Measurements from ENCODE around the gene SP1. TPM values are rescaled to one million over a fixed set of nuclear protein-coding genes. Genes with fewer than 3 reads are reported as not detected.
A peak's percentile ranks its signal among the peaks of the same experiment; 100 is the strongest.
"Not testable (repeated sequence)": the region's sequence is repeated elsewhere in the genome, so short reads cannot be mapped to it uniquely, and the experiment has no call there.

Gene SP1
- total and polyA plus RNA-seq, 8 donors, result 8.4 to 48.4 (median 30.6) TPM

DNA sequence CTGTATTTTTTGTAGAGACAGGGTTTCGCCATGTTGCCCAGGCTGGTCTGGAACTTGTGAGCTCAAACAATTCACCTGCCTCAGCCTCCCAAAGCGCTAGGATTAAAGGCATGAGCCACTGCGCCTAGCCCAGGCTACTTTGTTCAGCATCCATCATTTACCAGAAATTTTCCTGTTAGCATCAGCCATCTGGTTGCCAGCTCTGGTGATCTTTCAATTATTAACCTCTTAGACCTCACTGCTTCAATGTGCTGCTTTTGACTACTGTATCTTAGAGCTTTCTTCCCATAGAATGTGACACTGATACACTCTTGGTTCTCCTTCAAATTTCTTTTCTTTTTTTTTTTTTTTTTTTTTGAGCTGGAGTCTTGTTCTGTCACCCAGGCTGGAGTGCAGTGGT lies 38.2 kb downstream of the SP1 start:
- WGBS, 2 donors, result 56 to 64% methylated on average over 3 of the region's 3 CpGs
- intact Hi-C loops (cut with DNase I), result no loop called here
- no peak overlapping the region for H3K27ac ChIP-seq

GRCh38 chr12:53419756-53420155 lies 39.8 kb downstream of the SP1 start:
- TF ChIP-seq CTCF (IDR thresholded peaks at IDR 0.05), result no peak
- 69% methylated on average over 2 of the region's 2 CpGs for WGBS, 2 donors
- no peak for DNase-seq
- no peaks in the 10 kb centered on the region for H3K27me3 ChIP-seq
- H3K4me3 ChIP-seq, result no peak overlapping the region
- no peak overlapping the region for H3K27ac ChIP-seq
- intact Hi-C loops (cut with DNase I), result loop anchor here in 2 of 3 donors (5.0 kb wide), 1 partner anchor 67 kb away; no protein-coding TSS in a partner anchor
- no peak for ATAC-seq
- H3K9me3 ChIP-seq, result no peaks in the 10 kb centered on the region
- H3K36me3 ChIP-seq, result no peaks in the 10 kb centered on the region
- FAIRE-seq, result no peak
- peaks cover 6 to 17% (median 7%) of the 10 kb centered on the region in 3 donors for H3K4me1 ChIP-seq

More for the DNA sequence above, 38.2 kb downstream of the SP1 start:
- TF ChIP-seq CTCF (IDR thresholded peaks at IDR 0.05), result no peak
- FAIRE-seq (no peak), ATAC-seq (peak in 2 of 4 donors; percentile 16 to 36), DNase-seq (no peak)
- Histone ChIP-seq H3K27me3 (no peaks in the 10 kb centered on the region), H3K36me3 (peaks cover 0 to 7% (median 0%) of the 10 kb centered on the region in 3 donors), H3K4me1 (peaks cover 0 to 10% (median 0%) of the 10 kb centered on the region in 3 donors), H3K9me3 (no peaks in the 10 kb centered on the region), H3K4me3 (no peak overlapping the region)

DNA sequence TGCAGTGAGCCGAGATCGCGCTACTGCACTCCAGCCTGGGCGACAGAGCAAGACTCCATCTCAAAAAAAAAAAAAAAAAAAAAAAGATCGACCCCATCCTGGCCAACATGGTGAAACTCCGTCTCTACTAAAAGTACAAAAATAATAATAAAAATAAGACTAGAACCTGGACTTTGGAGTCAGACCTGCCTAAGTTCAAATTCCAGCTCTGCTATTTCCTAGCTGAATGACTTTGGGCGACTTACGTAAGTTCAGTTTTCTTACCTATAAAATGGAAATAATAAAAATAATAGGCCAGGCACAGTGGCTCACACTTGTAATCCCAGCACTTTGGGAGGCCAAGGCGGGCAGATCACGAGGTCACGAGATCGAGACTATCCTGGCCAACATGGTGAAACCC lies 42.3 kb downstream of the SP1 start:
- intact Hi-C loops (cut with DNase I), result loop anchor here in 2 of 3 donors (5.0 kb wide), 1 partner anchor 70 kb away; no protein-coding TSS in a partner anchor
- not testable (repeated sequence) for H3K4me3 ChIP-seq, H3K27me3 ChIP-seq, H3K36me3 ChIP-seq, DNase-seq, H3K9me3 ChIP-seq, H3K27ac ChIP-seq, ATAC-seq, FAIRE-seq
- H3K4me1 ChIP-seq, result peaks cover 7 to 25% (median 9%) of the 10 kb centered on the region in 3 donors
- 75 to 82% methylated on average over 12 of the region's 12 CpGs for WGBS, 2 donors

- H3K36me3 ChIP-seq, result no peaks in the 10 kb centered on the region
- no peak for TF ChIP-seq CTCF (IDR thresholded peaks at IDR 0.05)
- 94 to 100% methylated on average over 1 of the region's 1 CpG for WGBS, 2 donors
- no peaks in the 10 kb centered on the region for H3K27me3 ChIP-seq
- peaks cover 7 to 22% (median 9%) of the 10 kb centered on the region in 3 donors for H3K4me1 ChIP-seq
- no peak for FAIRE-seq
- DNase-seq, result peak in 2 of 6 donors; percentile 15 to 27
- no peak for ATAC-seq
- intact Hi-C loops (cut with DNase I), result loop anchor here in 2 of 3 donors (5.0 kb wide), 1 partner anchor 71 kb away; no protein-coding TSS in a partner anchor
- H3K9me3 ChIP-seq, result no peaks in the 10 kb centered on the region
- H3K27ac ChIP-seq, result peak within 1 kb of the TSS in 1 of 4 donors; percentile 69
- H3K4me3 ChIP-seq, result no peak within 1 kb of the TSS
These were observed 43.6 kb downstream of the SP1 start, which contains the start of gene AMHR2 for GRCh38 chr12:53423597-53423996. TSS of gene AMHR2 (plus strand) at chr12:53423855. CDS start at chr12:53423935, 80 bp downstream.

DNA sequence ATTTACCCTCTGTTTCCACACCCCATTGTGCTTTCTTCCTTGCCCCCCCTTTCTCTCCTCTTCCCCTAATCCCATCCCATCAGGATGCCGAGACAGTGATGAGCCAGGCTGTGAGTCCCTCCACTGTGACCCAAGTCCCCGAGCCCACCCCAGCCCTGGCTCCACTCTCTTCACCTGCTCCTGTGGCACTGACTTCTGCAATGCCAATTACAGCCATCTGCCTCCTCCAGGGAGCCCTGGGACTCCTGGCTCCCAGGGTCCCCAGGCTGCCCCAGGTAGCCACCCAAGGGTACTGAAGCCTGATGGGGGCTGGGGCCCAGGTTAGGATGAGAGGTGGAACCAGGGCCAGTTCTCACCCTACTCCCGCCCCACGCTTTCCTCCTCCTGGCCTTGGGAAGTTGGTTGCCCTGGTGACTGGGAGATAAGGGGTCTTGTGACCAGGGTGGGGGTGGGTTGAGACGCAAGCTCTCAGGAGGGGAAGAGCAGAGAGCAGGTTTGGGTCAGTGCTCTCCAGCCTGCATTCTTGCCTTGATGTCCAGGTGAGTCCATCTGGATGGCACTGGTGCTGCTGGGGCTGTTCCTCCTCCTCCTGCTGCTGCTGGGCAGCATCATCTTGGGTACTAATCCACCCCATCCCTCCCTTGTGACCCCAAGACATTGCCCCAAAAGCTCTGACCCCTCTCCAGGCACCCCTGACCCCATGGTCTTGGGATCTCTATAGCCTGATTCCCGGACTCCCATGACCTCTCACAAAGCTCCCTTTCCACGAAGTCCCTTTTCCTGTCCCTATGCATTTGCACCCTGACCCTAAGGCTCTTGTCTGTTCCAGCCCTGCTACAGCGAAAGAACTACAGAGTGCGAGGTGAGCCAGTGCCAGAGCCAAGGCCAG lies 44.9 kb downstream of the SP1 start:
- no peak for TF ChIP-seq CTCF (IDR thresholded peaks at IDR 0.05)
- Histone ChIP-seq H3K27ac (peak overlapping the region in 3 of 4 donors; percentile 52 to 69 (median 60)), H3K4me1 (peaks cover 7 to 22% (median 9%) of the 10 kb centered on the region in 3 donors), H3K4me3 (peak overlapping the region in 2 of 4 donors; percentile 10 to 13), H3K27me3 (no peaks in the 10 kb centered on the region), H3K9me3 (no peaks in the 10 kb centered on the region), H3K36me3 (no peaks in the 10 kb centered on the region)
- ATAC-seq (peak; percentile 59 to 84 (median 71)), DNase-seq (peak; percentile 51 to 81 (median 58)), FAIRE-seq (no peak)
- intact Hi-C loops (cut with DNase I), result loop anchor here in 2 of 3 donors (5.0 kb wide), 1 partner anchor 73 kb away; no protein-coding TSS in a partner anchor
- 23 to 32% methylated on average over 9 of the region's 9 CpGs for WGBS, 2 donors

All from pancreas (tissue), 10 donors.